Duodenal mucosa (tissue), 2 donors: ENCODE data around the gene TM9SF3.
"Not testable (repeated sequence)": the region's sequence is repeated elsewhere in the genome, so short reads cannot be mapped to it uniquely, and the experiment has no call there.

Source experiments
- H3K27ac ChIP-seq: one replicate; pipeline ENCODE4 v1.7.0; 2013; ENCODE audit warnings: low read depth, low read length
- H3K27me3 ChIP-seq, 2 donors: one replicate each; pipeline ENCODE4 v1.7.0; 2013; ENCODE audit warnings: low read length in 2 of 2, control low read depth in 1 of 2; ENCODE audit not compliant: insufficient read depth in 2 of 2, control insufficient read depth in 1 of 2
- H3K36me3 ChIP-seq, 2 donors: one replicate each; pipeline ENCODE4 v1.7.0; 2013; ENCODE audit warnings: low read length in 2 of 2, control low read depth in 1 of 2; ENCODE audit not compliant: insufficient read depth in 2 of 2, control insufficient read depth in 1 of 2
- H3K4me1 ChIP-seq, 2 donors: one replicate each; pipeline ENCODE4 v1.7.0; 2013; ENCODE audit warnings: low read length in 2 of 2, control low read depth in 1 of 2; ENCODE audit not compliant: insufficient read depth in 2 of 2, control insufficient read depth in 1 of 2
- H3K4me3 ChIP-seq, 2 donors: one replicate each; pipeline ENCODE4 v1.7.0; 2013; ENCODE audit warnings: low read length in 2 of 2, low read depth in 1 of 2
- H3K9ac ChIP-seq, 2 donors: one replicate each; pipeline ENCODE4 v1.7.0; 2013; ENCODE audit warnings: low read length in 2 of 2, low read depth in 1 of 2
- H3K9me3 ChIP-seq, 2 donors: one replicate each; pipeline ENCODE4 v1.7.0; 2013; ENCODE audit warnings: low read length in 2 of 2, control low read depth in 1 of 2; ENCODE audit not compliant: control insufficient read depth in 1 of 2

The TM9SF3 gene

GRCh38 chr10:96585736-96586418 is 935 bp downstream of the TM9SF3 start:
- no peaks in the 10 kb centered on the region for H3K27me3 ChIP-seq

GRCh38 chr10:96584474-96584873 is 2.3 kb downstream of the TM9SF3 start:
- Histone ChIP-seq H3K27me3 (no peaks in the 10 kb centered on the region), H3K4me1 (peaks cover 61 to 63% of the 10 kb centered on the region in 2 donors), H3K4me3 (peak overlapping the region; percentile 35 to 73), H3K36me3 (no peaks in the 10 kb centered on the region), H3K9ac (no peak overlapping the region), H3K9me3 (no peaks in the 10 kb centered on the region), H3K27ac (no peak overlapping the region)

More at GRCh38 chr10:96585736-96586418, 935 bp downstream of the TM9SF3 start:
- Histone ChIP-seq H3K9me3 (no peaks in the 10 kb centered on the region), H3K4me1 (peaks cover 54 to 61% of the 10 kb centered on the region in 2 donors), H3K36me3 (no peaks in the 10 kb centered on the region), H3K27ac (peak overlapping the region; percentile 96), H3K4me3 (peak overlapping the region; percentile 73 to 83), H3K9ac (peak overlapping the region; percentile 68 to 85)

- Histone ChIP-seq H3K36me3 (no peaks in the 10 kb centered on the region), H3K27ac (no peak overlapping the region), H3K27me3 (no peaks in the 10 kb centered on the region), H3K9me3 (no peaks in the 10 kb centered on the region), H3K9ac (peak overlapping the region in 1 of 2 donors; percentile 1), H3K4me3 (peak overlapping the region in 1 of 2 donors; percentile 35), H3K4me1 (peaks cover 61 to 62% of the 10 kb centered on the region in 2 donors)
Measured at GRCh38 chr10:96584035-96584434, 2.8 kb downstream of the TM9SF3 start.

- H3K9ac ChIP-seq = no peak overlapping the region
- no peaks in the 10 kb centered on the region for H3K27me3 ChIP-seq
- H3K36me3 ChIP-seq = peaks cover 0 to 17% of the 10 kb centered on the region in 2 donors
- H3K9me3 ChIP-seq = no peaks in the 10 kb centered on the region
- peaks cover 58 to 66% of the 10 kb centered on the region in 2 donors for H3K4me1 ChIP-seq
- peak overlapping the region; percentile 8 to 26 for H3K4me3 ChIP-seq
- H3K27ac ChIP-seq = peak overlapping the region; percentile 24
Measured at GRCh38 chr10:96579133-96579532, 7.7 kb downstream of the TM9SF3 start.

- Histone ChIP-seq H3K9ac (no peak overlapping the region), H3K4me3 (peak overlapping the region; percentile 8 to 26), H3K9me3 (no peaks in the 10 kb centered on the region), H3K36me3 (peaks cover 0 to 17% of the 10 kb centered on the region in 2 donors), H3K27ac (peak overlapping the region; percentile 24), H3K27me3 (no peaks in the 10 kb centered on the region), H3K4me1 (peaks cover 57 to 61% of the 10 kb centered on the region in 2 donors)
Measured at GRCh38 chr10:96578633-96579032, 8.2 kb downstream of the TM9SF3 start.

- no peaks in the 10 kb centered on the region for H3K9me3 ChIP-seq
- no peaks in the 10 kb centered on the region for H3K27me3 ChIP-seq
- peak overlapping the region; percentile 11 for H3K27ac ChIP-seq
- H3K36me3 ChIP-seq = peaks cover 3 to 19% of the 10 kb centered on the region in 2 donors
- H3K9ac ChIP-seq = no peak overlapping the region
- H3K4me3 ChIP-seq = peak overlapping the region in 1 of 2 donors; percentile 8
- peaks cover 51 to 55% of the 10 kb centered on the region in 2 donors for H3K4me1 ChIP-seq
Measured at GRCh38 chr10:96578022-96578421, 8.8 kb downstream of the TM9SF3 start.

GRCh38 chr10:96577069-96577468 is 9.7 kb downstream of the TM9SF3 start:
- Histone ChIP-seq H3K27ac (no peak overlapping the region), H3K9ac (peak overlapping the region in 1 of 2 donors; percentile 3), H3K4me3 (no peak overlapping the region), H3K36me3 (peaks cover 3 to 20% of the 10 kb centered on the region in 2 donors), H3K9me3 (no peaks in the 10 kb centered on the region), H3K27me3 (no peaks in the 10 kb centered on the region), H3K4me1 (peaks cover 43 to 51% of the 10 kb centered on the region in 2 donors)

- H3K9ac ChIP-seq = no peak overlapping the region
- no peaks in the 10 kb centered on the region for H3K9me3 ChIP-seq
- H3K4me1 ChIP-seq = peaks cover 40 to 50% of the 10 kb centered on the region in 2 donors
- H3K4me3 ChIP-seq = no peak overlapping the region
- no peaks in the 10 kb centered on the region for H3K27me3 ChIP-seq
- no peak overlapping the region for H3K27ac ChIP-seq
- H3K36me3 ChIP-seq = peaks cover 3 to 20% of the 10 kb centered on the region in 2 donors
Measured at GRCh38 chr10:96576277-96576980, 10.4 kb downstream of the TM9SF3 start.

GRCh38 chr10:96574564-96574963 is 12.2 kb downstream of the TM9SF3 start:
- Histone ChIP-seq H3K4me1 (peaks cover 39 to 41% of the 10 kb centered on the region in 2 donors), H3K36me3 (peaks cover 3 to 27% of the 10 kb centered on the region in 2 donors)
- not testable (repeated sequence) for H3K27me3 ChIP-seq, H3K27ac ChIP-seq, H3K9ac ChIP-seq, H3K4me3 ChIP-seq, H3K9me3 ChIP-seq

GRCh38 chr10:96573036-96573435 is 13.8 kb downstream of the TM9SF3 start:
- Histone ChIP-seq H3K4me1 (peaks cover 37 to 44% of the 10 kb centered on the region in 2 donors), H3K4me3 (no peak overlapping the region), H3K27ac (no peak overlapping the region), H3K27me3 (no peaks in the 10 kb centered on the region), H3K36me3 (peaks cover 3 to 27% of the 10 kb centered on the region in 2 donors), H3K9me3 (no peaks in the 10 kb centered on the region), H3K9ac (no peak overlapping the region)
